Subcutaneous adipose tissue (tissue), 4 donors: Measurements from ENCODE around the gene C1orf210. TPM values are rescaled to one million over a fixed set of nuclear protein-coding genes. Genes with fewer than 3 reads are reported as not detected.

Source experiments
- CTCF ChIP-seq: fragments of 450-650 bp; IDR thresholded peaks from one replicate; pipeline ENCODE4 v1.5.1; 2016; ENCODE audit warnings: low read depth, mild to moderate bottlenecking, control low read depth, antibody characterized with exemption, moderate library complexity
- total RNA-seq, 4 donors: library from RNA; depleted of rRNA; stranded (reverse); fragments of >200 nt; gene quantifications; one replicate each; pipeline ENCODE4 v1.1.0, GENCODE V29; 2016

C1orf210 gene
- total RNA-seq, 4 donors from 2014 or later: 0.34 to 2.6 TPM; not detected in 2

DNA sequence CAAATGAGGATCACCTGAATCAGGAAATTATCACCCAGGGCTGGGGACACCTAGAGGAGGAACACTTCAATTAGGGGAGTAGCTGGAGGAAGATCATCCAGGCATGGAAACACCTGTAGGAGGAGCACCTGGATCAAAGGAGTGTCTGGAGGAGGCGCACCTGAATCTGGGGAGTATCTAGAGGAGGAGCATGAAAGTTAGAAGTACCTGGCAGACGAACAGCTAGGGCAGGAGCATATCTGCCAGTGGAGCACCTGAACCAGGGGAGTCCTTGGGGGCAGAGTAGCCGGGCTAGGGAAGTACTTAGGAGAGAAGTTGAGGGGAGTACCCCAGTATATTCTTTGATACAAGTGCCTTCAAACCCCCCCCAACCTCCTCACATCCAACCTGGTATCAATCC lies 1.3 kb downstream of the C1orf210 start:
- TF ChIP-seq CTCF: no peak

- no peak for TF ChIP-seq CTCF
These were observed 2.9 kb downstream of the C1orf210 start for GRCh38 chr1:43282220-43283195.

GRCh38 chr1:43280692-43281091 lies 4.7 kb downstream of the C1orf210 start:
- TF ChIP-seq CTCF: no peak

GRCh38 chr1:43279666-43280065 lies 5.7 kb downstream of the C1orf210 start:
- no peak for TF ChIP-seq CTCF

GRCh38 chr1:43279161-43279560 lies 6.2 kb downstream of the C1orf210 start:
- TF ChIP-seq CTCF: no peak

GRCh38 chr1:43277116-43277876 lies 8.1 kb downstream of the C1orf210 start:
- TF ChIP-seq CTCF: no peak

- TF ChIP-seq CTCF: no peak
These were observed 8.7 kb downstream of the C1orf210 start for GRCh38 chr1:43276673-43277072.
